Measurements from ENCODE around the gene RAP1GAP.
A peak's percentile ranks its signal among the peaks of the same experiment; 100 is the strongest.
"Not testable (repeated sequence)": the region's sequence is repeated elsewhere in the genome, so short reads cannot be mapped to it uniquely, and the experiment has no call there.

Gene RAP1GAP

DNA sequence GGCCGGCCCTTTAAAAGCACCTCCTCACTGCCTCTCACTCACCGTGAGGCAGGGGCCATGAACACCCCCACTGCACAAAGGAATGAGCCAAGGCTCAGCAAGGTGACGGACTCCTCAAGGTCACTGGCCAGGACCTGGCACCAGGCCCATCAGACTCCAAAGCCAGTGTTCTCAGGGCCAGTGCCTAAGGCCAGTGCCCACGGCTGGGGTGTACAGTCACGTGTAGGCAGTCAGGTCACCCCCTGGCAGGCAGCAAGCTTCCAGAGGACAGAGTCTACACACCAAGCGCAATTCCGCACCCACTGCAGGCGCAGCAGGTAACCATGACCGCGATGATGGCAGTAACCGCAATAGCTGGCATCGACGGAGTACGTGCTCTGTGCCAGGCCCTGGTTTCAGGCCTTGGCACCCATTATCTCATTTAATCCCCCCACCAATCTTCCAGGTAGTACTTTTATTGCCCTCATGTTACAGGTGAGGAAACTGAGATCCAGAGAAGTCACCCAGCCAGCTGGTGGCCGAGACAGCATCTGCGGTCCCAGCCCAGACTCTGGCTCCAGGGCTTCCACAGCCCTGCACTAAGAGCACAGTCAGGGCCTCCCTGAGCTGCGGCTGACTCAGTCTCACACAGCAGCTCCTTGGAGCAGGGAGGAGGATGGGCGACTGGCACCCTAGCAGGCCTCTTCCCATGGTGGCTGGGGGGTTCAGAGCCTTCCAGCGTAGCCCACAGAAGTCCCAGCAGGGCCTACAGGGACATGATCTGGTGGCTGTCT lies 27.0 kb downstream of the RAP1GAP start:
- no peak for DNase-seq

DNA sequence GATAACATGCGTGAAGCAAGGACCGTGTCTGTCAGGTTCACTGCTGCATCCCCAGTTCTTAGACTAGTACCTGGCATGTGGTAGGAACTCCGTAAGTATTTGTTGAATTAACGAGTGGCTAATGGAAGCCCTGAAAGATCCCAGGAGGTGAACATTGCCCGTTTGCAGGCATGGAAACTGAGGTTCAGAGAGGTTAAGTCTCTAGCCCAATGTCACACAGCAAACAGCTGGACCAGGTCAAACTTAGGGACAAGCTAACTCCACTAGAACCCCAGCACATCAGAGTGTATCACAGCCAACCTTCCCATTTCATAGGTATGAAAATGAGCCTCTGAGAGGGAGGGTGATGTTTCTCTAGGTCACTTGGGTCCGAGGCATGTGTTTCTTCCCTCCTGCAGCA lies 27.6 kb downstream of the RAP1GAP start:
- DNase-seq: no peak

DNA sequence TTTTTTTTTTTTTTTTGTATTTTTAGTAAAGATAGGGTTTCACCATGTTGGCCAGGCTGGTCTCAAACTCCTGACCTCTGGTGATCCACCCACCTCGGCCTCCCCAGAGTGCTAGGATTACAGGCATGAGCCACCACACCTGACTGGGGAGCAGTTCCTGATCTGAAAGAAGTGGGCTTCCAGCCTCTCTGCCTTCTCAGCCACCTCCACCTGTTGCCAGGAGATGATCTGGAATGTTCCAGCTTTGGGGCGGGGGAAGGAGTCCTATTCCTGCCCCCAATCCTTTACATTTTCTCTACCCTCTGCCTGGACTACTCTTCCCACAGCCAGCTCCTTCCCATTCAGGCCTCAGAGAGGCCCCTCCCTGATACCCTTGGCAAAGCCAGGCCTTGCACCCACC lies 28.1 kb downstream of the RAP1GAP start:
- DNase-seq: no peak

DNA sequence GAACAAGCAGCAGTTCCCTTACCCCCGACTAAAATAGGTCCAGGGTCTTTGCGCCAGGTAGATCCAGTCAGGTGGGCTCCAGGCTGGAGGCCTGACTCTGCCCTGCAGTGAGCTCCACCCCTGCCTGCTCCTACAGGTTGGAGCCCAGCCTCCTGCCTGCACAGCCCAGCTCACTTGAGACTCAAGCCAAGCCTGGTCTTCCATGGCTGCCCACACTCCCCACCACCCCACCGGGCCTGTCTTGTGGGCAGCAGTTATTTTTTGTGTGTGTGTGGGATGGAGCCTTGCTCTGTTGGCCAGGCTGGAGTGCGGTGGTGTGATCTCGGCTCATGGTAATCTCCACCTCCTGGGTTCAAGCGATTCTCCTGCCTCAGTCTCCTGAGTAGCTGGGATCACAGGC lies 28.5 kb downstream of the RAP1GAP start:
- DNase-seq: no peak

DNA sequence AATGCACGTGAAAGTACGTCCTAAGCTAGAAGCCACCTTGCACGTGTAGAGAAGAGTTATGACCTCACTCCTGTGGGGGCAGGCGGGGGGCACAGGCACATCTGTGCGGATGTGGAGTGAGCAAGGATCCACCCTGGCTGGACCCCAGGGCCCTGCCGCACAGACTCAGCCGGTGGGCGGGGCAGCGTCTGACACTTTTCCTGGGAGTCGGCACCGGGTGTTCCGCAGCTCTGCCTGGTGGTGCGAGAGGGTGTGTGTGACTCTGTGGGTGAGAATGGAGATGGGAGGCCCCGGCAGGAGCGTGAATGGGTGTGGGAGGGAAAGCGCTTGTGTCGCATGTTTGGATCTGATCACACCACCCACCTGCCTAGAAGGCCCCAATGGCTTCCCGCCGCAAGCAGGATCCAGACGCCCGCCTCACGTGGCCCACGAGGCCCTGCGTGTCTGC lies 29.5 kb downstream of the RAP1GAP start:
- DNase-seq: no peak

DNA sequence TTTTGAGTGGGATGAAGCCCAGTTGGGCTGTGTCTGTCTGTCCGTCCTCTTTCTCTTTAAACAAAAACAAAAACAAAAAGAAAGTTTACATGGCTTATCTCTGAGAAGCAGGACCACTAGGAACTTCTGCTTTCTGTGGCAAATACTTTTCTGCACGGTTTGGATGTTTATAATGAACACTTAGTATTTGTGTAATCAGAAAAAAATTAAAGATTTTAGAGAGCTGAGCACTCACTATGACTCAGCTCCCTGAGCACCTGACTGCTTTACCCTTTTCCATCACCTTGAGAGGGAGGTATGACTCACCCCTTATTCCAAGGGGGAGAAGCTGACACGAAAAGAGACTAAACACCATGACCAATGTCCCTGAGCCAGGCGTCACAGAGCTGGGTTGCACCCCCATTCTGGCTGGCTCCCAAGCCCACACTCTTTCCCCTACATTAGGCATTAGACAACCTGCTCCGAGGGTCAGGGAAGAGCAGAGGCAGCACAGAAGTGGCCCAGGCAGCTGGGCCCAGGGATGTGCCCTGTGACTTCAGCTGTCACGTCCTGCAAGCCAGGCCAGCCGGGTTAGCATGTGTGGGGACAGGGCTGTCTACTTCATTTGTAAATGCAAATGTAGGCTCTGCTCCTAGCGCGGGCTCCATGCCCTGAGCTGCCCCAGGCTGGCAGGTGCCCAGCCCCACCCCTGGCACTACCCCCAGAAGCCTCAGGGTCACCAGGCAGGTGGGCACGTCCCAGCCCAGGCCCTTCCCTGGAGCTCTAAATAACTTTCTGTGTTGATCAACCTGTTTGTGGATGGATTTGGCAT lies 30.4 kb downstream of the RAP1GAP start:
- peak in 1 of 2 donors; percentile 29 for DNase-seq

DNA sequence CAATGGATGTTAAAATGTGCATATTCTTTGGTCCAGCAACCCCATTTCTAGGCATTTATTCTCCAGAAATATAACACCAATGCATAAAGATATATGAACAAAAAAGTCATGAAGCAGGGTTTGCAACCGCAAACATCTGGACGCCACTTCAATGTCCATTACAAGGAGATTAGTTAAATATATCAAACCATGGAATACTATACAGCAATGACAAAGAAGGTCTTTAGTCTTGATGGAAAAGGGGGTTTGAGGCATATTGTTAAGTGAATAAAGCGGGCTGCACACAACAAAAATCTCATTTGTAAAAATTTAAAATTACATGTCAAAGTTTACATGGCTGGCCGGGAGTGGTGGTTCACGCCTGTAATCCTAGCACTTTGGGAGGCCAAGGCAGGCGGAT lies 31.6 kb downstream of the RAP1GAP start:
- DNase-seq: no peak

DNA sequence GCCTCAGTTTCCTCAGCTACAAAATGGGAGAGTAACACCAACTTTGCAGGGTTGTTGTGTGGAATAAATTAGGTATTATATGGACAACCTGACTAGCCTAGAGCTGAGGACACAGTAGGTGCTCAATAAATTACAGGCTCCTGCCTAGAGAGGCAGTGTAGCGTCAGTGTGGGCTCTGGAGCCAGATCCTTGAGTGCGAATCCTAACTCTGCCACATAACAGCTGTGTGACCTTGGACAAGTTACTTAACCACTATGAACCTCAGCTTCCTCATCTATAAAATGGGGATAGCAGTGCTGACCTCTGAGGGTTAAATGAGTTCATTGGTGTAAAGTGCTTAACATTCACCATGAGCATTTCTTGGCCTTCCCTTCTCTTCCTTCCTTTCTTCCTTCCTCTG lies 33.1 kb downstream of the RAP1GAP start:
- DNase-seq: no peak

DNA sequence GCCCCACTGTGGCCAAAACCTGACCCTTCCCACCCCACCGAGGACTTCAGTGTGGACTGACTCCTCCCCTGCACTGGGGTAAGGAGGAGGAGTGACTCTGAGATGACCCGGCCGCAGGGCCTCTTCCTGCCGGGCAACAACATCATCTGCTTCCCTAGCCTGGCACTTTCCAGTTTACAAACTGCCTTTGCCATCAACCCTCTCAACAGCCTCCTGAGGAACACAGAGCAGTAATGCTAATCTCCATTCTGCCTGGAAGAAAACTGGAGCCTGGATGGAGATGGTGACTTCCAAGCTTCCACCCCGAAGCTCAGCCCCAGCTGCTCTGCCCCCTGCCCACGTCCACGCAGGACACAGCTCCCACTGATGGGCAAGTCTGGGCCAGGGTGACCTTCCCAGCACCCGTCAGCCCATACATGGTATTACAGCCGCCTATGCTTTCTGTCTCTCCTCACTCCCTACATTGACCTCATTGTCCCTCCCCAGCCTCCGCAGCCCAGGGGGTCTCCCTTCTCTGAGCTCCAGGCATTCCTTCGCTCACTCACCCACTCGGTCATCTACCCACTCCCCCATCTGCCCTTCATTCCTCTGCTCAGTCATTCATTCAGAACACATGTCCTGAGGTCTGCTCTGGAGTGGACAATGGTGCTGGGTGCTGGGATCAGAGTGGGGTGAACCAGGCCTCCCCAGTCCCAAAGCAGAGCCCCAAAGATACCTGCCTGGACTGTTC lies 34.2 kb downstream of the RAP1GAP start:
- no peak for DNase-seq

DNA sequence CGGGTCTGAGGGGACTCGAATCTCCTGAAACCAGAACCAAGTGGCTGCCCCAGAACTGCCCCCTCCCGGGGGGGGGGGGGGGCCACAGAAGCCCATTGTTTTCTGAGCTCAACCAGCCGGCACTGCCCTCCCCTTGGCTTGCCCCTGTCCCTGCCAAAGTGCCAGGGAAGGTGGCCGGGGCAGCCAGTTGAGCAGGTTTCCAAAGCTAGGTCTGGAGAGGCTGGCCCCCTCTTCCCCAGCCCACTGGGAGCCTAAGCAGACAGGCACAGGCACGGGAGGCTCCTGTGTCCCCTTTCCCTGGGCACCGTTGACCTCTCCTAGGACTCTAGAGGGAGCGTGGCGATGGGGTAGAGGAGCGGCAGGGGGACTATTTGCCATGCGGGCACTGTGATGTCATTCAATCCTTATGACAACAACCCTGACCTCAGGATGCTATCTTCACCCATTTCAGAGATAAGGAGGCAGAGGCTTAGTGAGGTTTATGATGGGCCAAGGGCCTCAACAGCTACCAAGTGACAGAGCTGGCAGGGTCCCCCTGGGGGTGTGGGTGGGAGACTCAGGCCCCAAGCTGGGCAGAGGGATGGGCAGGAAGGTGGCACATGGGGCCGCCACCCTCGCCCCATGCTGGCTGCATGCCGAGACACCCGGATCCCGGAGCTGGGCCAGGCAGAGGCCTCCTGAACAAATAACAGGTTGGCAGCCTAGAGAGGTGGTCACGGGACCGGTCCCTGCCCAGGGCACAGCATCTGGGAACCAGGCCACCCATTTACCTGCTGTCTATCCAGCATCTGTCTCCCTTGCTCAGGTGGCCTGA lies 35.0 kb downstream of the RAP1GAP start:
- no peak for DNase-seq

DNA sequence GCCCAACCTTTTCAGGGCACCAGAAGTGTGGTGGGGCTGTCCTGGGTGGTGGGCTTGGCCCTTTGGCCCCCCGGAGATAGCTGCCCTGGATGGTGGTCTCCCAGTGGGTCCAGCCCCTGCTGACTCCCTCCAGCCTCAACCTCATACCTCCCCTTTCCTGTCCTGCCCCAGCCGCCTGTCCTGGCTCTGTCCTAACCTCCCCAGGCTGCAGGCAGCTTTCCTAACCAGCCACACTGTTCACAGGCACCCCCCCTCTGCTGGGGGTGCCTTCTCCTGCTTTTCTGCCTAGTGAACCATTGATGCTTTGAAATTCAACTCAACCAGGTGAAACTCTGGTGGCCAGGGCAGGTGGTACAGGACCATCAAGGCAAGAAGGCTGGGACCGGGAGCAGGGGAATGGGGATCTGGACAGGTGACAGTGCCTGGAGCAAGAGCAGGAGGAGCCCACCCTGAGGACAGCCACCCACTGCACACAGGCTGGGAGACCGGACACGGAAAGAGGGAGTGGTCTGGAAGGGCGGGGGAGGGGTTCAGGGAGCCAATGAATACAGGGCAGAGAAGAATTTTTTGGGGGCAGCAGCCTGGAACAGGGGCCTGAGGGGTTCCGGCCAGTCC lies 35.9 kb downstream of the RAP1GAP start:
- DNase-seq: no peak

DNA sequence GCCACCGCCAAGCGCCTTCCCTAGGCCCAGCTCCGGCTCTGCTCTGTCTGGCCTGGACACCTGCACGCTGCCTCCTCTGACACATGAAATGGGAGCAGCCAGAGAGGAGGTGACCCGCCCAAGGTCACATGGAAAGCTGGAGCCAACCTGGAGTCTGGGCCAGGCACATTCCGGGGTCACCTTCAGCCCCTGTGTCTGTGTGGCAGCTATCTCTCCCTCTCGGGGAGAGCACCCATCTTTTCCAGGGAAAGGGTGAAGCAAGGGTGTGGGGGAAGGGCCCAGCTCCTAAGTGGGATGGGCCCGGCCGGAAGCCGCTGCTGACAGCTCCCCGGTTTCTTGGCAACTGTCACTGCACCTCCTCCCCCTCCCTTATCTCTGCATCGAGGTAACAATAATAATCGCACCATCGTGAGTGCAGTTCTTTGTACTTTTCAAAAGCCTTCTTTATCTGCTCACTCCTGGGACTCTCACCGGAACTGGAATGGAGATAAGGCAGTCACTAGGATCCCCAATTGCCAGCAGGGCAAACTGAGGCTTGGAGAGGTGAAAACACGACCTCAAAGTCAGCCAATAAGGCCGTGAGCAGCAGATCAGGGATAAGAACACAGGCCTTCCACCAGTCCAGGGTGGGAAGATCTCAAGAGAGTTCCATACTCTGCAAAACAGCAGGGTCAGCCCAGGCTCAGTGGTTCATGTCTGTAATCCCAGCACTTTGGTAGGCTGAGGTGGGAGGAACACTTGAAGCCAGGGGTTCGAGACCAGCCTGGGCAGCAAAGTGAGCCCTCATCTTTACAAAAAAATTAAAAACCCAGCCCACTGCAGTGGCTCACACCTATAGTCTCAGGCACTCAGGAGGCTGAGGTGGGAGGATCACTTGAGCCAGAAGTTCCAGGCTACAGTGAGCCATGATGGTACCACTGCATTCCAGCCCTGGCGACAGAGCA lies 36.9 kb downstream of the RAP1GAP start:
- no peak for DNase-seq

DNA sequence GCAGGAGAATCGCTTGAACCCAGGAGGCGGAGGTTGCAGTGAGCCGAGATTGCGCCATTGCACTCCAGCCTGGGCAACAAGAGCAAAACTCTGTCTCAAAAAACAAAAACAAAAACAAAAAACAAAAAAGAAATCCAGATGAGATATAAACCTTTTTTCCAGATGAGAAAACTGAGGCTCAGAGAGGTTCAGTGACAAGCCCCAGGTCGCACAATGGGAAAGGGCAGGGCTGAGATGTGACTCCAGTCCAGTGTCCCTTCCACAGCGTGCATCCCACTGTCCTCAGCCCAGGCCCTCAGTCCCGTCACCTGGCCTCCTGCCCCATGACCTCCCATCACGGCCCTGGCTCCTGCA lies 37.6 kb downstream of the RAP1GAP start:
- DNase-seq: not testable (repeated sequence)

DNA sequence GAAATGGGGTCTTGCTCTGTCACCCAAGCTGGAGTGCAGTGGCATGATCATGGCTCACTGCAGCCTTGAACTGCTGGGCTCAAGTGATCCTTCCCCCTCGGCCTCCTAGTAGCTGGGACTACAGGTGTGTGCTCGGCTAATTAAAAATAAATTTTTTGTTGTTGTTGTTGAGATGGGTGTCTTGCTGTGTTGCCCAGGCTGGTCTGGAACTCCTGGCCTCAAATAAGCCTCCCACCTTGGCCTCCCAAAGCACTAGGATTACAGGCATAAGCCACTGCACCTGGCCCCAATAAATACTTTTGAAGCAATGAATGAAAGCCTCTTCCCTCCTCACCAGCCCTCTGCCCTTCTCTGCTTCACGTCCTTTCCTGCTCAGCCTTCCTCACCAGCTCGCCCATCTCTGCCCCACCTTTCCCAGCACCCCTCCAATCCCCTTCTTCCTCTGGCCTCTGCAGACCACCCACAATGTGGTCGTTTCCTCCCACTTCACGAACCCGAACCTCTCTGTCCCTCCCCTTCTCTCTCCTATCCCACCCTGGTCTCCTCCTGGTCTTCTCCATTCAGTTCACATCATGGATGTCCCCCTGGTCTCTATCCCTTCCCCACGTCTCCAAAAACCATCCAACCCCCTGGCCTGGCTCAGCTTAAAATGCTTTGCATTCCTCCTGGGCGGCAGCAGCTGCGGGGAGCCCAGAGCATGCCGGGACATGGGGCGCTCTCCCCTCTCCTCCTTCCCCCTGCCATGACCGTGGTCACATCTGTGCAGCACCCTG lies 38.4 kb downstream of the RAP1GAP start:
- DNase-seq: no peak

DNA sequence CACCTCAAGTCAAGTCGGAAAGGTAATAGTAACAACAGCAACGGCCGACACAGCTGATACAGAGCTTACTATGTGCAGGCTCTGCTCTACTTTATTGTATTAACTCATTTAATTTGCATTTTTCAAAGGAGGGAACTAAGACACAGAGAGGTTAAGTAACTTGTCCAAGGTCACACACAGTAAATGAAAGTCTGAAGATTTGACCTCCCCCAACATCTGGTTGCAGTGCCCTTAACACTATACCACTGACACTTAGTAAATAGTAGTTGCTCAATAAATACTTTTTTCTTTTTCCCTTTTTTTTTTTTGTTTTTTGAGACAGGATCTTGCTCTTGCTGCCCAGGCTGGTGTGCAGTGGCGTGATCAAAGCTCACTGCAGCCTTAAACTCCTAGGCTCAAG lies 39.2 kb downstream of the RAP1GAP start:
- no peak for DNase-seq

DNA sequence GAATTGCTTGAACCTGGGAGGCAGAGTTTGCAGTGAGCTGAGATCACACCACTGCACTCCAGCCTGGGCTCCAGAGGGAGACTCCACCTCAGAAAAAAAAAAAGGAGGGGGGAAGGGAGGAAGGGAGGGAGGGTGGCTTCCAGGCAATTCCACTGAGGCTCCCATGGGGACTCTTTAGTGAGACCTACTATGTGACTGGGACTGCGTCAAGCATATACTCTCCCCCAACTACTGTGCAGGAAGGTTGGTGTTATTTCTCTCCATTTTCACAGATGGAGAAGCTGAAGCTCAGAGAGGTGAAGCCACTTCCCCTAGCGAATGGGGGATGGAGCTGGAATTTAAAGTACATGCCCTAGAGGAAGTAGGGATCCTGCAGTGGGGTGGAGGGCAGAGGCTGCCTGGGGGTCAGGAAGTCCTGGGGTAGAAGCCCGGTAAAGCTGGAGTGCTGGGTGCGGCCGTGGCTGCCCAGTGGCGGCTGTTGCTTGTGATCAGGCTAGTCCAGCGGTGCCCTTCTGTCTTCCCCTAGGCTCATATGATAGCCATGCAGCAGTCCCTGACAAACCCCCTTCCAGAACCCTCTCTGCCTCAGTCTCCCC lies 40.3 kb downstream of the RAP1GAP start:
- no peak for DNase-seq

DNA sequence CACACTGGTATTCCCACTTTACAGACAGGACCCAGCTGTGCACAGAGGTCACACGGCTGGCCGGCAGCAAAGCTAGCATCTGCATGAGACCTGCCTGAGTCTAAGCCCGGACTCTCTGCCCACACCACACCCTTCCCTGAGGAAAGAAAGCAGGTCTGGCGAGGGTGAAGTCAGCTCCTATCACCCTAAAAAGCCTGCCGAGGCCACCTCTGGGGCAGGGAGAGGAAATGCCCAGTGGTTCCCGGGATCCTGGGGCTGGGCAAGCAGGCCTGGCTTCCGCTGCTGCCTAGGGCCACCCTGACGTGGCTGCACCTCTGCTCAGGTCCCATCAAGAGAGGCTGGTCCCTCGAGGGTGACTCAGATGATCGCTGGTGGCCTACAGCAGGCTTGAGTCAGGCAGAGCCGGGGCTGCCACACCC lies 42.2 kb downstream of the RAP1GAP start:
- no peak for DNase-seq

DNA sequence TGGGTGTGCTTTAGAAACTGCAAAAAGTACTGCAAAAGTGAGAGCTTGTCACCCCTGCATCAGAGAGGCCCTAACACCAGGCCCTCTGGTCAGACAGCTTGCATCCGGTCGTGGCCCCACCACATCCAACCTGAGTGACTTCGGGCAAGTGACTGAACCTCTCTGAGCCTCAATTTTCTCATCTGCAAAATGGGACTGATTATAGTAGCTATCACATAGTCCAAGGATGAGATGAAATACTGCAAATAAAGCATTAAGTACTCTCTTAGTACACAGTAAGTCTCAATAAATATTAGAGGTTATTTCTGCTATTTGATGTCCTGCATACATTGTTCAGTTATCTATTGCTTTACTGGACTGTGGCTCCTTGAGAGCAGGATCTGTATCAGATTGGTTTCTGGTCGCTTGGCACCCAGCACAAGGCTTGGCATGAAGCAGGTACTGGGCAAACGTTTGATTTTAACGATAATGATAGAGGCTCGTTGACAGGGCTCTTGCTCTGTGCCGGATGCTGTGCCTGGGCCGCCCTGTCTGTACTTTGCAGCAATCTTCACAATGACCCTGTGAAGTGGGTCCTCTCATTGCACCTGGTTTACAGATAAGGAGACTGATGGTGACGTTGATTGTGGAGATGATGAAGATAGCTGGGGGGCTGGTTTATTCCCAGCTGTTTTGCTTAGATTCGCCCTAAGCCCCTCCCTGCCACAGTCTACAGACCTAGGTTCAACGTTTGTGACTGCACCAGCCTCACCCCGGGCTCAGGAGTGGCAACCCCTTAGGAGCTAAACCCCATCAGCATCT lies 43.6 kb downstream of the RAP1GAP start:
- no peak for DNase-seq

Data from stimulated activated CD4-positive, alpha-beta T cell treated with anti-CD3 and anti-CD28 coated beads, Interleukin-2, amount 100 ng/mL, for 24 hours (primary cell).